H1 (cell line): ENCODE measurements around the gene PPARGC1A. TPM values are rescaled to one million over a fixed set of nuclear protein-coding genes. Genes with fewer than 3 reads are reported as not detected.

Experiments
- CTCF ChIA-PET: fragments of 300-600 bp; sonication (Branson Sonifier 250); formaldehyde crosslinking; loops from one replicate; lab custom pipeline; 2021; ENCODE audit not compliant: partially characterized antibody; lab: Charles Lee
- POLR2A ChIA-PET: fragments of 300-600 bp; sonication (Branson Sonifier 250); formaldehyde crosslinking; loops from one replicate; lab custom pipeline; 2021; ENCODE audit warnings: inconsistent platforms; ENCODE audit not compliant: partially characterized antibody; lab: Charles Lee
- DNase-seq, 2 experiments: peaks; one replicate each; pipeline versions ENCODE4 v3.0.0 to v3.0.0-alpha.2; 2010 to 2022; ENCODE audit warnings: low spot score in 2 of 2, low read depth in 1 of 2, mixed read lengths in 1 of 2
- FAIRE-seq: peaks from 2 replicates; lab custom pipeline; 2011; peaks lifted over from hg19 to GRCh38; lab: Jason Lieb, UNC
- H2AFZ ChIP-seq: 2 replicates; pipeline ENCODE4 v1.8.1; 2012; ENCODE audit warnings: low read length, inconsistent platforms
- H2AK5ac ChIP-seq: 2 replicates; pipeline ENCODE4 v1.6.1; 2013; ENCODE audit warnings: low read depth, low read length
- H2BK120ac ChIP-seq: replicated peaks from 2 replicates; pipeline ENCODE3; 2013; ENCODE audit warnings: low read depth, low read length, inconsistent platforms
- H2BK12ac ChIP-seq: 2 replicates; pipeline ENCODE4 v1.6.1; 2013; ENCODE audit warnings: low read depth, low read length
- H2BK15ac ChIP-seq: 2 replicates; pipeline ENCODE4 v1.6.1; 2013; ENCODE audit warnings: low read length
- H2BK20ac ChIP-seq: 2 replicates; pipeline ENCODE4 v1.6.1; 2013; ENCODE audit warnings: low read length
- H2BK5ac ChIP-seq: 2 replicates; pipeline ENCODE4 v1.6.1; 2013; ENCODE audit warnings: low read depth, low read length
- H3K14ac ChIP-seq: 2 replicates; pipeline ENCODE4 v1.6.1; 2013; ENCODE audit warnings: inconsistent platforms; ENCODE audit not compliant: insufficient read length
- H3K18ac ChIP-seq: 2 replicates; pipeline ENCODE4 v1.6.1; 2013; ENCODE audit warnings: low read length; ENCODE audit errors: extremely low read depth
- H3K23ac ChIP-seq: 2 replicates; pipeline ENCODE4 v1.6.1; 2013; ENCODE audit warnings: inconsistent platforms; ENCODE audit not compliant: insufficient read length
- H3K23me2 ChIP-seq: 2 replicates; pipeline ENCODE4 v1.6.1; 2013; ENCODE audit warnings: low read depth, low read length
- H3K27ac ChIP-seq: 2 replicates; pipeline ENCODE4 v1.6.1; 2011; ENCODE audit warnings: low read depth, low read length, inconsistent platforms
- H3K27me3 ChIP-seq, 4 experiments: replicated peaks in 1 of 4; 1 replicate in 1 of 4; 2 replicates in 3 of 4; pipeline versions ENCODE4 v1.6.1 to v1.8.1; 2011 to 2013; ENCODE audit warnings: low read length in 3 of 4, mild to moderate bottlenecking in 3 of 4, inconsistent platforms in 2 of 4, mixed read lengths in 2 of 4, moderate library complexity in 1 of 4; ENCODE audit not compliant: control insufficient read depth in 3 of 4, insufficient read depth in 3 of 4; ENCODE audit errors: extremely low read depth in 1 of 4
- H3K36me3 ChIP-seq, 4 experiments: 2 replicates each; pipeline versions ENCODE4 v1.6.1 to v1.8.1; 2011 to 2013; ENCODE audit warnings: mild to moderate bottlenecking in 4 of 4, low read length in 3 of 4, moderate library complexity in 2 of 4, control low read depth in 1 of 4, inconsistent platforms in 1 of 4; ENCODE audit not compliant: insufficient read depth in 4 of 4, control insufficient read depth in 2 of 4
- H3K4ac ChIP-seq: replicated peaks from 2 replicates; pipeline ENCODE3; 2013; ENCODE audit warnings: low read length, low read depth, mixed read lengths, inconsistent platforms; ENCODE audit not compliant: insufficient read length
- H3K4me1 ChIP-seq, 4 experiments: replicated peaks in 1 of 4; 1 replicate in 1 of 4; 2 replicates in 3 of 4; pipeline versions ENCODE4 v1.6.1 to v1.8.1; 2011 to 2013; ENCODE audit warnings: low read length in 3 of 4, inconsistent platforms in 2 of 4, mixed read lengths in 1 of 4; ENCODE audit not compliant: insufficient read depth in 4 of 4, control insufficient read depth in 3 of 4
- H3K4me2 ChIP-seq, 2 experiments: 2 replicates each; pipeline versions ENCODE4 v1.6.1 to v1.8.1; 2011 to 2013; ENCODE audit warnings: low read depth in 2 of 2, low read length in 2 of 2, control low read depth in 1 of 2, inconsistent platforms in 1 of 2, mild to moderate bottlenecking in 1 of 2; ENCODE audit not compliant: insufficient read depth in 1 of 2
- H3K4me3 ChIP-seq, 4 experiments: fragments of 200-600, 300-600 bp in 1 of 4; sonication (generic), shearing (Covaris generic), sonication (Bioruptor Twin) in 1 of 4; 2 replicates each; pipeline versions ENCODE4 v1.5.1 to v1.8.1; 2011 to 2016; ENCODE audit warnings: low read length in 4 of 4, low read depth in 3 of 4, control low read depth in 2 of 4, inconsistent platforms in 2 of 4, mild to moderate bottlenecking in 2 of 4, mixed read lengths in 1 of 4, moderate library complexity in 1 of 4; ENCODE audit not compliant: insufficient read depth in 2 of 4; ENCODE audit errors: extremely low read depth in 1 of 4
- H3K56ac ChIP-seq: replicated peaks from 2 replicates; pipeline ENCODE3; 2013; ENCODE audit warnings: low read depth, mild to moderate bottlenecking, mixed read lengths, low read length, inconsistent platforms; ENCODE audit not compliant: insufficient read length
- H3K79me1 ChIP-seq: 2 replicates; pipeline ENCODE4 v1.6.1; 2013; ENCODE audit warnings: low read depth, low read length, control low read depth
- H3K79me2 ChIP-seq, 2 experiments: 2 replicates each; pipeline versions ENCODE4 v1.6.1 to v1.8.1; 2012 to 2013; ENCODE audit warnings: low read length in 2 of 2, mild to moderate bottlenecking in 2 of 2, inconsistent platforms in 1 of 2; ENCODE audit not compliant: insufficient read depth in 2 of 2, control insufficient read depth in 1 of 2
- H3K9ac ChIP-seq, 4 experiments: replicated peaks in 1 of 4; 1 replicate in 1 of 4; 2 replicates in 3 of 4; pipeline versions ENCODE4 v1.6.1 to v1.8.1; 2011 to 2013; ENCODE audit warnings: low read depth in 3 of 4, low read length in 3 of 4, control low read depth in 2 of 4, mild to moderate bottlenecking in 2 of 4, moderate library complexity in 2 of 4, inconsistent platforms in 1 of 4; ENCODE audit errors: extremely low read depth in 1 of 4
- H3K9me3 ChIP-seq, 2 experiments: 2 replicates each; pipeline versions ENCODE4 v1.6.1 to v1.8.1; 2012 to 2013; ENCODE audit warnings: mild to moderate bottlenecking in 2 of 2, moderate library complexity in 2 of 2, control low read depth in 1 of 2, inconsistent platforms in 1 of 2, low read depth in 1 of 2, low read length in 1 of 2, mixed read lengths in 1 of 2; ENCODE audit not compliant: insufficient read depth in 2 of 2
- H4K20me1 ChIP-seq, 2 experiments: replicated peaks in 1 of 2; 2 replicates each; pipeline versions ENCODE3 to v1.8.1; 2011 to 2013; ENCODE audit warnings: inconsistent platforms in 2 of 2, low read length in 2 of 2, mild to moderate bottlenecking in 1 of 2; ENCODE audit not compliant: insufficient read depth in 2 of 2, control insufficient read depth in 1 of 2
- H4K5ac ChIP-seq: 2 replicates; pipeline ENCODE4 v1.6.1; 2013; ENCODE audit warnings: low read length, low read depth, mixed read lengths, inconsistent platforms; ENCODE audit not compliant: insufficient read length
- H4K8ac ChIP-seq: 2 replicates; pipeline ENCODE4 v1.8.0; 2013; ENCODE audit warnings: mild to moderate bottlenecking, moderate library complexity, low read length, inconsistent platforms; ENCODE audit not compliant: insufficient read depth; ENCODE audit errors: extremely low read depth
- H4K91ac ChIP-seq: replicated peaks from 2 replicates; pipeline ENCODE3; 2013; ENCODE audit warnings: low read length, mixed read lengths, inconsistent platforms; ENCODE audit not compliant: insufficient read length
- SRF ChIP-seq: IDR thresholded peaks from 2 replicates; pipeline ENCODE4 v1.6.1; 2011; ENCODE audit warnings: mild to moderate bottlenecking, low read depth, low read length, moderate library complexity
- WGBS, 2 experiments: shearing (Covaris generic) in 1 of 2; methylation state at CpG; one replicate each; pipeline versions ENCODE4 v1.1.6 to v1.1.7; 2013 to 2015; ENCODE audit warnings: low lambda C conversion rate in 2 of 2, mixed read lengths in 2 of 2, inconsistent platforms in 1 of 2, low coverage in 1 of 2, missing lambda C conversion rate in 1 of 2; ENCODE audit not compliant: insufficient replicate concordance in 2 of 2, insufficient coverage in 1 of 2, insufficient read length in 1 of 2; ENCODE audit errors: extremely low coverage in 1 of 2, missing lambda C conversion rate in 1 of 2; 5-methylcytosine and 5-hydroxymethylcytosine counted together
- polyA plus RNA-seq, 7 experiments: library from polyadenylated mRNA; depleted of rRNA in 3 of 7; stranded (reverse) in 5 of 7; unstranded in 2 of 7; fragments of >200 nt in 5 of 7; fragments of 200-250 nt in 2 of 7; gene quantifications; 1 replicate in 5 of 7; 2 replicates in 1 of 7; 4 replicates in 1 of 7; pipeline versions ENCODE4 v1.2.1 to v1.2.3, GENCODE V29; 2011 to 2013; ENCODE audit warnings: missing spikeins in 2 of 7, mixed read lengths in 2 of 7
- total RNA-seq: library from RNA; stranded (reverse); fragmentation: NEBNext Ultra II Directional; extraction: Animal tissue kit (Norgen Biotek cat#: 25700); gene quantifications from 2 replicates; pipeline ENCODE4 v1.2.1, GENCODE V29; 2021
- TF ChIP-seq, protein P1 (sequence below): IDR thresholded peaks from 2 replicates; pipeline ENCODE4 v1.6.1; 2012; ENCODE audit warnings: low read length, inconsistent platforms

Gene PPARGC1A
- total and polyA plus RNA-seq, 2 of the 8 experiments (the other 6 are each of a cell fraction or from before 2014, with no cell fraction given) = 0.54 to 1.4 TPM

- Histone ChIP-seq H2BK5ac (no peak overlapping the region), H3K79me1 (no peaks in the 10 kb centered on the region), H2BK20ac (no peak overlapping the region), H2AK5ac (no peak overlapping the region), H3K23ac (no peak overlapping the region), H4K91ac (no peak overlapping the region), H2BK12ac (no peak overlapping the region), H3K9ac (no peak overlapping the region), H3K4me3 (peak overlapping the region in 1 of 4 experiments; percentile 36; a peak in 1 of 8 replicates), H4K8ac (no peak overlapping the region), H3K4ac (no peak overlapping the region), H3K56ac (no peak overlapping the region), H4K20me1 (no peaks in the 10 kb centered on the region), H3K4me2 (peak overlapping the region; percentile 27 to 54), H3K36me3 (no peaks in the 10 kb centered on the region), H3K23me2 (no peaks in the 10 kb centered on the region; the same call in 1 of the 2 replicates), H2AFZ (no peak overlapping the region), H3K27ac (no peak overlapping the region), H4K5ac (no peak overlapping the region), H3K4me1 (peaks cover 12 to 22% (median 17%) of the 10 kb centered on the region in 4 experiments), H2BK15ac (no peak overlapping the region), H3K27me3 (peaks cover 0 to 10% (median 3%) of the 10 kb centered on the region in 4 experiments; a peak in 3 of 7 replicates), H3K14ac (no peak overlapping the region), H2BK120ac (no peak overlapping the region), H3K9me3 (no peaks in the 10 kb centered on the region), H3K18ac (no peak overlapping the region), H3K79me2 (no peaks in the 10 kb centered on the region)
- POLR2A ChIA-PET = interaction anchor here (0.7 to 1.6 kb wide), 2 partner anchors 10 kb away, joined by 3 to 4 read pairs; no protein-coding TSS in a partner anchor
- CTCF ChIA-PET = interaction anchor here (0.6 to 2.6 kb wide), 12 partner anchors 8 to 1668 kb away, joined by 3 to 8 read pairs (median 4); no protein-coding TSS in a partner anchor
- FAIRE-seq = no peak
- no peak for DNase-seq
- TF ChIP-seq SRF = peak; percentile 17; the same call in 1 of the 2 replicates
- TF ChIP-seq, protein P1, sequence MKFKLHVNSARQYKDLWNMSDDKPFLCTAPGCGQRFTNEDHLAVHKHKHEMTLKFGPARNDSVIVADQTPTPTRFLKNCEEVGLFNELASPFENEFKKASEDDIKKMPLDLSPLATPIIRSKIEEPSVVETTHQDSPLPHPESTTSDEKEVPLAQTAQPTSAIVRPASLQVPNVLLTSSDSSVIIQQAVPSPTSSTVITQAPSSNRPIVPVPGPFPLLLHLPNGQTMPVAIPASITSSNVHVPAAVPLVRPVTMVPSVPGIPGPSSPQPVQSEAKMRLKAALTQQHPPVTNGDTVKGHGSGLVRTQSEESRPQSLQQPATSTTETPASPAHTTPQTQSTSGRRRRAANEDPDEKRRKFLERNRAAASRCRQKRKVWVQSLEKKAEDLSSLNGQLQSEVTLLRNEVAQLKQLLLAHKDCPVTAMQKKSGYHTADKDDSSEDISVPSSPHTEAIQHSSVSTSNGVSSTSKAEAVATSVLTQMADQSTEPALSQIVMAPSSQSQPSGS = no peak
- WGBS, 2 experiments = 46% methylated on average over 9 of the region's 9 CpGs; no CpG with 5 or more reads in 1 of the 2 experiments
Observed at GRCh38 chr4:23890369-23891063, 669 bp upstream of the PPARGC1A start.
